Inferior parietal cortex (tissue), 1 donor: Measurements from ENCODE around the gene MIER3.

Experiments
- DNase-seq: peaks from one replicate; pipeline ENCODE4 v3.0.0-alpha.2; 2016; ENCODE audit errors: extremely low spot score

The MIER3 gene

GRCh38 chr5:56896763-56897162 is 55.2 kb downstream of the MIER3 start:
- no peak for DNase-seq

GRCh38 chr5:56893251-56893951 is 58.5 kb downstream of the MIER3 start:
- no peak for DNase-seq

- no peak for DNase-seq
These were observed 70.4 kb downstream of the MIER3 start for GRCh38 chr5:56881571-56881970.

DNA sequence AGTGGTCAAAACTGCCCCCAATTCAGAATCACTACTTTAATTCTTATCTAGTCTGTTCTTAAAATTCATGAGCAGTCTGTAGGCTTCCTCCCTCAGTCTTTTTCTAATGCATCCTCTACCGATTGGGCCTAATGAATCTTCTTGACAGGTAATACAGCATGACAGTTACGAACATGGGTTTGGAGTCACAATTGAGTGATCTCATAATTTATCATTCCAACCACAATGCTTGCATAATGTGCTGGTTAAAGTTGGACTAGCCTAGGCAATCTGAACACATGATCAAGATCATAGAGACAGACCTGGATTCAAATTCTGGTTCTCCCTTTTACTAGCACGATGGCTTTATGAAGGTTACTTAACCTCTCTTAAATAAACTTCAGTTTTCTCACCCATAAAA is 75.6 kb downstream of the MIER3 start:
- no peak for DNase-seq

GRCh38 chr5:56873056-56873455 is 78.9 kb downstream of the MIER3 start:
- DNase-seq = no peak

GRCh38 chr5:56871777-56872176 is 80.1 kb downstream of the MIER3 start:
- DNase-seq = no peak
